K562 (cell line): ENCODE measurements around the gene CDSN. TPM values are rescaled to one million over a fixed set of nuclear protein-coding genes. Genes with fewer than 3 reads are reported as not detected.
A peak's percentile ranks its signal among the peaks of the same experiment; 100 is the strongest.

Experiments
- ATF2 ChIP-seq: sonication (generic); formaldehyde crosslinking; IDR thresholded peaks from 2 replicates; pipeline ENCODE4 v1.8.1; 2022; ENCODE audit warnings: missing genetic modification reagents
- CAMTA2 ChIP-seq: fragments of 250-450 bp; sonication (Bioruptor Pico); conservative IDR thresholded peaks from 2 replicates; pipeline ENCODE4 v1.5.1; 2022
- CBX2 ChIP-seq: fragments of 200-600 bp; sonication (generic); IDR thresholded peaks from one replicate; pipeline ENCODE4 v1.6.1; 2012; ENCODE audit warnings: mild to moderate bottlenecking, low read length, inconsistent platforms; ENCODE audit not compliant: insufficient read depth, poor library complexity, severe bottlenecking
- CREM ChIP-seq: IDR thresholded peaks from 2 replicates; pipeline ENCODE4 v1.6.1; 2014; ENCODE audit warnings: antibody characterized with exemption, low read depth
- CTCF ChIP-seq, 3 experiments: IDR thresholded peaks in 2 of 3; conservative IDR thresholded peaks in 1 of 3; 2 replicates each; pipeline ENCODE4 v1.5.1; 2011 to 2012; ENCODE audit warnings: low read length in 3 of 3, mild to moderate bottlenecking in 3 of 3, control low read depth in 2 of 3, improper control_type of control experiment in 1 of 3, inconsistent platforms in 1 of 3, low read depth in 1 of 3, mixed read lengths in 1 of 3, moderate library complexity in 1 of 3; ENCODE audit not compliant: insufficient read depth in 2 of 3
- EGR1 ChIP-seq: fragments of 450-650 bp; conservative IDR thresholded peaks from 2 replicates; pipeline ENCODE4 v1.6.1; 2017; ENCODE audit warnings: mild to moderate bottlenecking
- ELK1 ChIP-seq: sonication (generic); formaldehyde crosslinking; IDR thresholded peaks from 2 replicates; pipeline ENCODE4 v1.8.1; 2022; ENCODE audit warnings: missing genetic modification reagents
- FOXA1 ChIP-seq: fragments of 450-650 bp; IDR thresholded peaks from 2 replicates; pipeline ENCODE4 v1.6.1; 2016; ENCODE audit warnings: mild to moderate bottlenecking, borderline replicate concordance
- KHSRP ChIP-seq: fragments of 450-650 bp; IDR thresholded peaks from 2 replicates; pipeline ENCODE4 v1.6.1; 2017
- LARP7 ChIP-seq: fragments of 450-650 bp; IDR thresholded peaks from 2 replicates; pipeline ENCODE4 v1.6.1; 2016
- NFE2L1 ChIP-seq: fragments of 450-650 bp; IDR thresholded peaks from 2 replicates; pipeline ENCODE4 v1.6.1; 2016; ENCODE audit warnings: missing genetic modification characterization, low read depth, mild to moderate bottlenecking, missing compliant biosample characterization, moderate library complexity, borderline replicate concordance
- POLR2AphosphoS2 ChIP-seq: IDR thresholded peaks from 2 replicates; pipeline ENCODE4 v1.6.1; 2012; ENCODE audit warnings: low read length, improper control_type of control experiment
- PRDM10 ChIP-seq: fragments of 450-650 bp; IDR thresholded peaks from 2 replicates; pipeline ENCODE4 v1.6.1; 2018; ENCODE audit not compliant: partially characterized antibody
- STAG1 ChIP-seq: sonication (generic); formaldehyde crosslinking; IDR thresholded peaks from 2 replicates; pipeline ENCODE4 v1.5.0; 2020; ENCODE audit warnings: missing genetic modification reagents, borderline replicate concordance
- ZC3H4 ChIP-seq: sonication (generic); formaldehyde crosslinking; IDR thresholded peaks from 2 replicates; pipeline ENCODE4 v1.9.0; 2021; ENCODE audit warnings: missing genetic modification reagents, borderline replicate concordance
- ZMIZ1 ChIP-seq, 2 experiments: fragments of 150-350 bp in 1 of 2; IDR thresholded peaks; 2 replicates each; pipeline ENCODE4 v1.6.1; 2012 to 2016; ENCODE audit warnings: low read depth in 2 of 2, low read length in 2 of 2, mild to moderate bottlenecking in 1 of 2, moderate library complexity in 1 of 2
- polyA plus RNA-seq, 8 experiments: library from polyadenylated mRNA; depleted of rRNA in 4 of 8; stranded (reverse) in 5 of 8; unstranded in 3 of 8; fragments of >200 nt; fragmentation: Nextera tagmentation in 2 of 8; fragmentation: Illumina TruSeq in 1 of 8; extraction: Ambion mirVana in 2 of 8; extraction: Trizol in 1 of 8; gene quantifications; 2 replicates each; pipeline versions ENCODE4 v1.2.1 to v1.2.3, GENCODE V29; 2011 to 2014; ENCODE audit warnings: inconsistent platforms in 1 of 8, missing spikeins in 1 of 8
- total RNA-seq, 7 experiments: library from RNA; depleted of rRNA in 6 of 7; stranded (reverse); fragments of >200 nt in 6 of 7; fragmentation: Illumina TruSeq in 2 of 7; extraction: Trizol in 2 of 7; gene quantifications; 2 replicates each; pipeline versions ENCODE4 v1.2.1 to v1.2.3, GENCODE V29; 2011 to 2021; ENCODE audit warnings: low replicate concordance in 1 of 7

The CDSN gene
- total and polyA plus RNA-seq, 9 of the 15 experiments (the other 6 are each of a cell fraction or from before 2014, with no cell fraction given): not detected

GRCh38 chr6:31068669-31069340, 51.4 kb downstream of the CDSN start (continued):
- TF ChIP-seq CBX2 (no peak), PRDM10 (peak; percentile 12), ELK1 (no peak), CREM (peak; percentile 55; the same call in 1 of the 2 replicates), ZMIZ1 (IDR thresholded peaks at IDR 0.05; ENCODE audit: low read depth in 2 of 2, low read length in 2 of 2) (no peak), ZC3H4 (CRISPR knock-in tag) (no peak), KHSRP (no peak), FOXA1 (no peak), LARP7 (no peak), CAMTA2 (CRISPR knock-in tag) (no peak), ATF2 (CRISPR knock-in tag) (no peak), STAG1 (CRISPR knock-in tag) (peak; percentile 48; the same call in 1 of the 2 replicates), EGR1 (no peak), CTCF (IDR thresholded peaks at IDR 0.05 in 2 of 3, conservative IDR thresholded peaks at IDR 0.05 in 1 of 3; ENCODE audit: insufficient read depth in 2 of 3, low read depth in 1 of 3, low read length in 3 of 3) (peak; percentile 93 to 98 (median 95)), POLR2AphosphoS2 (no peak), NFE2L1 (no peak)
